HG02588 (cell line): Measurements from ENCODE around the gene BACH2.
"Not testable (repeated sequence)": the region's sequence is repeated elsewhere in the genome, so short reads cannot be mapped to it uniquely, and the experiment has no call there.

Experiments
- ATAC-seq: cut with Tn5 transposase; IDR thresholded peaks from one replicate; pipeline ENCODE4 v1.9.1; 2021; ENCODE audit warnings: mild to moderate bottlenecking, moderate library complexity; ENCODE audit not compliant: unreplicated experiment

Gene BACH2

DNA sequence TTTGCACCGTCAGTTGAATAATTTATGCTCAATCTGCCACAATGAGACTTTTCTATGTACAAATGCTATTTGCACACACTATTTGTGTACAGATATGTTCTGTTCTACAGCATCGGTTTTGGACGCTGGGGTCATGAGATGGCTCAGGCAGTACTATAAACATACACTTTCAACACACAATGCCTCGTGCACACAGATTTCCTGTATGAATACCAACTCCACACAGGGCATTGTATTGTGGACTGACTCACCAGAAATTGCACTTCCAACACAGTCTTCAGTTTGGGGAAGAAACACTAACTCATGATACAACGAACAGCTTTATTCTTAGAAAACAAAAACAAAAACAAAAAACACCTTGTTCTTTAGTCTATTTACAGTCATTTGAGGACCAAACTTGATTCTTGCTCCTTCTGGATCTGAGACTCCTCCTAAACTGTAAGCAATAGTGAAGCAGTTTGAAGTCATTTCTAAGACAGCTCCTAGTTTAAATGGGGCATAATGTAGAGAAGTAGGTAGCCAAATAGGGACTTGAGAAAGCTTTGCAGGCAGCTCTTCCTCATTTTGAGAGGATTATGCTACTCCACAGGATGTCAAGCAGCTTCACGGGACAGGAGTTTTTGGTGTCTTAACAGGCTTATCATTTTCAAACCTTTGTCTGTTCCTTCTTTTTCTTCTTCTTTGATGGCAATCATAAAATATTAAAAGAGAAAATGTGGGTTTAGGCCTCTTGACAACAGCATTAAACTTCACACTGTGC, 368.7 kb downstream of the BACH2 start:
- ATAC-seq = no peak

- no peak for ATAC-seq
Measured at GRCh38 chr6:89927264-89927663, 369.4 kb downstream of the BACH2 start.

GRCh38 chr6:89925826-89926225, 370.8 kb downstream of the BACH2 start:
- ATAC-seq = no peak

DNA sequence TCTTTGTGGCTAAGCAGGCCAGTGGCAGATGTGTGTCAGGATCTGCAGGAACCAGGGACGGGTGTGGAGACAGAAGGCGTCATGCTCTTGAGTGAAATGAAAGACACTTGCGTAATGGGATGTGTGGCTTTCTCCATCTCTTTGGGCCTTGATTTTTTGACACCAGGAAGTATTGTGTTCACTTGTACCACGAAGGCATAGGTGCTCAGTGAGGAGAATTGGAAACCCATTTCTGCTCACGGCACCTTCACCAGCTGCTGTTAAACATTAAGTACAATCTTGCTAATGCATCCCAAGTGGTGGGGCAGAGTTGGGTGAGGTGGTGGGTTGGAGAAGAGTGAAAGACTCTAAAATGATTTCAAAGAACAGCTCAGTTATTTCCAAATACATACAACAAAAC, 372.4 kb downstream of the BACH2 start:
- ATAC-seq = no peak

DNA sequence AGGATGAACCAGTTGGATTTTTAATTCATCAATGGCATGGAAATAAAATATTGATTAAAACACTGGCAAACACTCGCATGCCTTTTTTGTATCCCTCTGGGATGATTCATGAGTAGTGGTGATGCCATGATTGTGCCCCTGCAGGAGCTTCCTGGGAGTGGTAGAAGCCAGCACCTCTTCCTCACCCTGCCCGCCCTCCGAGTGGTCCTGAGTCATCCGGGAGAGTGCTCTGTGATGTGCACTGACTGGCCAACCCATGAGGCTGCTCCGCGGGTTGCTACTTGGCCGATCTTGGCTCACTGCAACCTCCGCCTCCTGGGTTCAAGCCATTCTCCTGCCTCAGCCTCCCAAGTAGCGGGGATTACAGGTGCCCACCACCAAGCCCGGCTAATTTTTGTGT, 375.0 kb downstream of the BACH2 start:
- no peak for ATAC-seq

- ATAC-seq = no peak
Measured at GRCh38 chr6:89921197-89921596, 375.4 kb downstream of the BACH2 start.

DNA sequence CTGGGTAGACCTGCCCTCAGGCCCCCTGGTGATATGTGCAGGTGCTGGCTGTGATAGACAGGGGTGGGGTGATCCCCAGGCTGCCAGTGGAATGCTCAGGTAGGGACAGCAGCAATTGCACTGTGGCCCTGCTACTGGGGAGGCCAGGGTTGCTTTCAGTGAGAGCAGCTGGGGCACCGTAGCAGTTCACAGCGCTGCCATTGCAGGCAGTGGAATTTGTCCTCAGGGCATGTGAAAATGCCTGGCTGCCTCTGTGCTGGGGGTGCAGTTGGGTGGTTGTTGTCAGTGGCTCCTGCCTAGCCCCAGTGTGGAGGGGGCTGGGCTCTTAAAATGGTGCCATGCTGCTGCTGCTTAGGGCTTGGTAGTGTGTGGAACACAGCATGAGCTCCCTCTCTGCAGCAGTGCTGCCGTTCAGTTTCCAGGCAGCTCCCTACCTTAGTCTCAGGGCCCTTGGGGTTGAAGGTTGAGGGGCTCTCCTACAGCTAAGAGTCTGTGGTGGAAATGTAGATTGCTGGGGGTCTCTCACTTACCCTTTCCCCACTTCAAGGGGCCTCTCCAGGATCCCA, 378.8 kb downstream of the BACH2 start:
- no peak for ATAC-seq

GRCh38 chr6:89917216-89917615, 379.4 kb downstream of the BACH2 start:
- ATAC-seq = no peak

DNA sequence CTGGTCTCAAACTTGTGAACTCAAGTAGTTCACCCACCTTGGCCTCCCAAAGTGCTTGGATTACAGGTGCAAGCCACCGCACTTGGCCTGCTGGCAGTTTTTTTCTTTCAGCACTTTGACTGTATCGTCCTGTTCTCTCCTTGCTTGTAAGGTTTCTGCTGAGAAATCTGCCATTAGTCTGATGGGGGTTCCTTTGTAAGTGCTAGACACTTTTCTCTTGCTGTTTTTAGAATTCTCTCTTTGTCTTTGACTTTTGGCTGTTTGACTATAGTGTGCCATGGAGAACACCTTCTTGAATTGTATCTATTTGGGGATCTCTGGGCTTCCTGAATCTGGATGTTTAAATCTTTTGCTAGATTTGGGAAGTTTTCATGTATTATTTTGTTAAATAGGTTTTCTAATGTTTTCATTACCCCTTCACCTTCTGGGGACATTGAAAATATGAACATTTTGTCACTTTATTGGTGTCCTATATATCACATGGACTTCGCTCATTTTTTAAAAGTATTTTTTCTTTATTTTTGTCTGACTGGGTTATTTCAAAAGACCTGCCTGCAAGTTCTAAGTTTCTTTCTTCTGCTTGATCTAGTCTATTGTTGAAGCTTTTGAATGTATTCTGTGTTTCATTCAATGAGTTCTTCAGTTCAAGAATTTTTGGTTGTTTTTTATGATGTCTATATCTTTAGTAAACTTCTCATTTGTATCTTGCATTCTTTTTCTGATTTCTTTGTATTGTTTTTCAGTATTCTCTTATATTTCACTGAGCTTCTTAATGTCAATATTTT, 380.3 kb downstream of the BACH2 start:
- no peak for ATAC-seq

GRCh38 chr6:89910902-89911240, 385.8 kb downstream of the BACH2 start:
- no peak for ATAC-seq

GRCh38 chr6:89910001-89910901, 386.4 kb downstream of the BACH2 start:
- ATAC-seq = not testable (repeated sequence)

DNA sequence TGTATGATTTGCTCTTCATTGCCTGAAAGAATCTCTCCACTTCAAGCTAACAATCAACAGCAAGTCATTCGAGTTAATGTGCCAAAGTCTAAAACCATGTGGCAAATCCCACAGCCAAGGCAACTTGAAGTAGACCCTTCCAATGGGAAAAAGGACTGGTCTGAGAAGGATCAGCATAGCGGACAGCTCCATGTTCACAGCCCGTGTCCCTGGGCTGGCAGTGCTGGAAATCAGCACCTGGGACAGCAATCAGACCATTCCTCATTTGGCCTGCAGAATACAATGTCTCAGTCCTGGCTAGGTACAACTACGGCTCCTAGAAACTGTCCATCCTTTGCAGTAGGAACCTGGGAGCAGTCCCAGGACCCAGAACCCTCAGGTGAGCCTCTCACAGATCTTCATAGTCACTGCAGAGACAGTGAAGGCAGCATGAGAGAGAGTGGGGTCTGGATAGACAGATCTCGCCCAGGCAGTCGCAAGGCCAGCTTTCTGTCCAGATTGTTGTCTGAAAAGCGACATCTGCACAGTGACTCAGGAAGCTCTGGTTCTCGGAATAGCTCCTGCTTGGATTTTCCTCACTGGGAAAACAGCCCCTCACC, 401.3 kb downstream of the BACH2 start:
- ATAC-seq = no peak

- no peak for ATAC-seq
Measured at GRCh38 chr6:89894169-89894568, 402.5 kb downstream of the BACH2 start, which contains the start of gene GJA10. Gene GJA10 (plus strand): TSS chr6:89894469. CDS start chr6:89894469, 0 bp downstream.

- not testable (repeated sequence) for ATAC-seq
Measured at GRCh38 chr6:89892577-89892976, 404.1 kb downstream of the BACH2 start.

- ATAC-seq = not testable (repeated sequence)
Measured at GRCh38 chr6:89890845-89891528, 405.7 kb downstream of the BACH2 start.

- no peak for ATAC-seq
Measured at GRCh38 chr6:89888871-89889270, 407.8 kb downstream of the BACH2 start.

- no peak for ATAC-seq
Measured at GRCh38 chr6:89888138-89888514, 408.5 kb downstream of the BACH2 start.

- no peak for ATAC-seq
Measured at GRCh38 chr6:89887452-89888137, 409.0 kb downstream of the BACH2 start.

DNA sequence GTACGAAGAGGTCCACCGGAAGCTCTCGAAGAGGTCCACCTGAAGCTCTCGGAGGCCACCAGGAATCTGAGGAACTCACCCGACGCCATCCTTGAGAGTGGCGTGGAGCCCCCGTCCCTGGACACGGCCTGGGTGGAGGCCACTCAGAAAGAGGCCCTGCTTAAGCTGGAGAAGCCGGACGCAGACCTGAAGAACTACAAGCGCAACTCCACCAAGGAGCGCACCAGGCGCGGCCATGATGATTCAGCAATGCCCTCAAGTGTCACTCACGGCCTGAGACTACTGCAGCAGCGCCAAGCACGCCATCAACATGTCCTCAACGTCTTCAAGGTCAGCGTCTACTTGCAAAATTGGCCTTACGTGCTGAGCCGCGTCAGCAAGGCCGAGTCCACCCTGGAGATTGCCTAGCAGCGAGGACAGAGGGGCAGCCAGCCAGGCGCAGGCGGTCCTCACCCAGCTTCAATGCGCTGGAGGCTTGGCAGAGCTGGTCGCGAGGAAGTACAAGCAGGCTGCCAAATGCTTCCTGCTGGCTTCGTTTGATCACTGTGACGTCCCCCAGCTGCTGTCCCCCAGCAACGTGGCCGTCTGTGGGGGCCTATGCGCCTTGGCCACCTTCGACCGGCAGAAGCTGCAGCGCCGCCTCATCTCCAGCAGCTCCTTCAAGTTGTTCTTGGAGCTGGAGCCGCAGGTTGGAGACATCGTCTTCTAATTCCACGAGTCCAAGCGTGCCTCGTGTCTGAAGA, 410.1 kb downstream of the BACH2 start:
- no peak for ATAC-seq
